ENCODE data around the gene PHAF1.

GRCh38 chr16:67151431-67152097 lies 41.8 kb downstream of the PHAF1 start:
- TF ChIP-seq CTCF (IDR thresholded peaks at IDR 0.05) (no peak), POLR2A (IDR thresholded peaks at IDR 0.05) (no peak), POLR2AphosphoS5 (IDR thresholded peaks at IDR 0.05) (no peak)
